ENCODE measurements around the gene PLIN5.
A peak's percentile ranks its signal among the peaks of the same experiment; 100 is the strongest.

PLIN5 gene

DNA sequence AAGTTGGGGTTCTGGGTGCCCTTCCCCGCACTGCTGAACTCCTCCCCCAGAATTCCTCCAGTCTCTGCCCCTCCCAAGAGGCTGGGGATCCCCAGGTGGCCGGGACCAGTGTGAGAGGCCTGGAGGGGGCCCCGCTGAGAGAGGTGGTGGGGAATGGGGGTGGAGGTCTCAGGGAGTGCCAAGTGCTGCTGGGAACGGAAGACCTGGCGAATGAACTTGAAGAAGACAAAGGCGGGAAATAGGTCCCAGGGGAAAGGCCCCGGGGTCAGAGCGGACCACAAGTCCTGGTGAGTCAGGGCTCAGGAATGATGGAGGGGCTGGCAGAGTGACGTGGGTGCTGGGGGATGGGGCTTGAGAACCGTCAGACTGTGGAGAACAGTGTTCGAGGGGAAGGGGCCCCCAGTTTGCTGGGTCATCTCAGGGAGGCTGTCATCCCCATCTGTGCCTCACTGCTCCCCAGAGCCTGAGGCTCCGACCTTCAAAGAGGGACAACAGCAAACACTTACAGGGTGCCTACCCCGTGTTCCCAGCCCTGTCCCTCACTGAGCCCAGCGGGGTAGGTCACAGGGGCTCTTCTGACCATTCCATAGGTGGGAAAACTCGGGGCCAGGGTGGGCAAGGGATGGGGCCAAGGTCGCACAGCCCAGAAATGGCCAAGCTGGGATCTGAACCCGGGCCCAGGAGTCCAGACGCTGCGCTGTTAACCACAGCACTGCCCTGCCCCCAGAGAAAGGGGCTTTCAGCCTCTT, 40.4 kb upstream of the PLIN5 start:
- TF ChIP-seq, protein P1, sequence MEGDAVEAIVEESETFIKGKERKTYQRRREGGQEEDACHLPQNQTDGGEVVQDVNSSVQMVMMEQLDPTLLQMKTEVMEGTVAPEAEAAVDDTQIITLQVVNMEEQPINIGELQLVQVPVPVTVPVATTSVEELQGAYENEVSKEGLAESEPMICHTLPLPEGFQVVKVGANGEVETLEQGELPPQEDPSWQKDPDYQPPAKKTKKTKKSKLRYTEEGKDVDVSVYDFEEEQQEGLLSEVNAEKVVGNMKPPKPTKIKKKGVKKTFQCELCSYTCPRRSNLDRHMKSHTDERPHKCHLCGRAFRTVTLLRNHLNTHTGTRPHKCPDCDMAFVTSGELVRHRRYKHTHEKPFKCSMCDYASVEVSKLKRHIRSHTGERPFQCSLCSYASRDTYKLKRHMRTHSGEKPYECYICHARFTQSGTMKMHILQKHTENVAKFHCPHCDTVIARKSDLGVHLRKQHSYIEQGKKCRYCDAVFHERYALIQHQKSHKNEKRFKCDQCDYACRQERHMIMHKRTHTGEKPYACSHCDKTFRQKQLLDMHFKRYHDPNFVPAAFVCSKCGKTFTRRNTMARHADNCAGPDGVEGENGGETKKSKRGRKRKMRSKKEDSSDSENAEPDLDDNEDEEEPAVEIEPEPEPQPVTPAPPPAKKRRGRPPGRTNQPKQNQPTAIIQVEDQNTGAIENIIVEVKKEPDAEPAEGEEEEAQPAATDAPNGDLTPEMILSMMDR (IDR thresholded peaks at IDR 0.05; ENCODE audit: control insufficient read depth, insufficient read depth, low read depth, low read length, missing control alignments), result no peak
- DNase-seq (ENCODE audit: low read depth), result peak; percentile 76
- H3K4me3 ChIP-seq (ENCODE audit: control insufficient read depth, low read depth, low read length), result no peak overlapping the region; the same call in 1 of the 2 replicates

DNA sequence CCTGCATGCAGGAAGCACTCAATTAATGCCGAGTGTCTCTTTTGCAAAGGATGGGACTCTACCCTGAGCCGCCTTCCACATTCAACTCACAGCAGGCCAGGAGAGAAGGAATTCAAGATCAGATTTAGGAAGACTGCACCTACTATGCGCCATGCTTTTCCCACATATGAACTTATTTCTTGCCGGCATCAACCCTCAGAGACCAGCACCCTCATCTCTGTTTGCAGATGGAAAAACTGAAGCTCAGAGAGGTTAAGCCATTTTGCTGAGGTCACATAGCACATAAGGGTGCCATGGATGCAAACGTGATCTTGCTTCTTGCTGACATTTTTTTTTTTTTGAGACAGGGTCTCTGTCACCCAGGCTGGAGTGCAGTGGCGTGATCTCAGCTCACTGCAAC, 38.7 kb upstream of the PLIN5 start:
- TF ChIP-seq, protein P1 (IDR thresholded peaks at IDR 0.05; ENCODE audit: control insufficient read depth, insufficient read depth, low read depth, low read length, missing control alignments), result no peak
- no peak overlapping the region for H3K4me3 ChIP-seq (ENCODE audit: control insufficient read depth, low read depth, low read length)
- DNase-seq (ENCODE audit: low read depth), result no peak

DNA sequence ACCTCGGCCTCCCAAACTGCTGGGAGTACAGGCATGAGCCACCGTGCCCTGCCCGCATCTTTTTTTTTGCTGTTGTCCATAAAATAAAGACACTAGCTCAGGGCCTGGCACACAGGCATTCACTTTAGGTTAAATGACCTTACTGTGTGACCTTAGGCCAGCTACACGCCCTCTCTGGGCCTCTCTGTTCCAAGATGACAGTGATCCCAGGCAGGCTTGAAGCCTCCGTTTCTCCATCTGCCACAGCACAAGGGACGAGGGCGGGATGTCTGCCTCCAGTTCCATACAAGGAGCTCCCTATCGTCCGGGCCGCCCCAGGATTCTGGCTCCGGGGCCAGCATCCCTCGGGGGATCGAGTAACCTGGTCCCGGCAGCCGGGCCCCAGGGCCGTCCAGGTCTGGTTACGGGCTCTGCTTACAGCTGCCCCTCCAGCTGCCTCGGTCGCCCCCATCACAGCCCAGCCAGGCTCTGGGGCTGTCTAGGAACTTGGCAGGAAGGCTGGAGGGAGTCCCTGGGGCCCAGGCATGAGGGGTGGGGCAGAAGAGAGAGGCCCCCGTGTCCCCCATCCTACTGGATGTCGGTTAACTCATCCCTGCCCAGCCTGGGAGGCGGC, 36.4 kb upstream of the PLIN5 start:
- no peak for DNase-seq (ENCODE audit: low read depth)
- no peak overlapping the region for H3K4me3 ChIP-seq (ENCODE audit: control insufficient read depth, low read depth, low read length)
- TF ChIP-seq, protein P1 (IDR thresholded peaks at IDR 0.05; ENCODE audit: control insufficient read depth, insufficient read depth, low read depth, low read length, missing control alignments), result no peak

DNA sequence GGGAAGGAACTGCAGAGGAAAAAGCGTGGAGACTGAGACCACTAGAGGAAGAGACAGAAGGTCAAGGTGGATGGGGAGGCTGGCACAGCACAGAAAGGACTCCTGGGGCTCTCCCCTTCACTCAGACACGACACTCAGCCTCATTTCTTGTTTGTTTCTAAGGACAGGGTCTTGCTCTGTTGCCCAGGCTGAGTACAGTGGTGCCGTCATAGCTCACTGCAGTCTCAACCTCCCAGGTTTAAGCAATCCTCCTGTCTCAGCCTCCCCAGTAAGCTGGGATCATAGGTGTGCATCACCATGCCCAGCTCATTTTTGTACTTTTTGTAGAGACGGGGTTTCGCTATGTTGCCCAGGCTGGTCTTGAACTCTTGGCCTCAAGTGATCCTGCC, 35.9 kb upstream of the PLIN5 start:
- DNase-seq (ENCODE audit: low read depth), result no peak
- TF ChIP-seq, protein P1 (IDR thresholded peaks at IDR 0.05; ENCODE audit: control insufficient read depth, insufficient read depth, low read depth, low read length, missing control alignments), result no peak
- no peak overlapping the region for H3K4me3 ChIP-seq (ENCODE audit: control insufficient read depth, low read depth, low read length)

DNA sequence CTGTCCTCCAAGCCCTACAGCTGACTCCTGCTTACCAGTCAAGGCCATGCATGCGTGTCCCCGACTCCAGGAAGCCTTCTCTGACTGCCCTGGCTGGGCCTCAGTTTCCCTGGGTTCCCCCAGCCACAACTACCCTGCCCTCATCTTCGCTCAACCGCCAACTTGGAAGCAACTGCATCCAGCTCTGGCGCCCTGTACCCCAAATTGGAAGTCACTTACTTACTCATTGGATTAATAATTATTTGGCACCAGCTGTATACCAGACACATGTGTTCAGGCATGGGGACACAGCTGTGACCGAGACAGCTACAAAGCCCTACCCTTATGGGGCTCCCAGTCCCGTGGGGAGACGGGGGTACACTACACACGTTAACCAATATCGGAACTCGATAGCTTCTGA, 35.4 kb upstream of the PLIN5 start:
- TF ChIP-seq, protein P1 (IDR thresholded peaks at IDR 0.05; ENCODE audit: control insufficient read depth, insufficient read depth, low read depth, low read length, missing control alignments), result no peak
- no peak overlapping the region for H3K4me3 ChIP-seq (ENCODE audit: control insufficient read depth, low read depth, low read length)
- no peak for DNase-seq (ENCODE audit: low read depth)

DNA sequence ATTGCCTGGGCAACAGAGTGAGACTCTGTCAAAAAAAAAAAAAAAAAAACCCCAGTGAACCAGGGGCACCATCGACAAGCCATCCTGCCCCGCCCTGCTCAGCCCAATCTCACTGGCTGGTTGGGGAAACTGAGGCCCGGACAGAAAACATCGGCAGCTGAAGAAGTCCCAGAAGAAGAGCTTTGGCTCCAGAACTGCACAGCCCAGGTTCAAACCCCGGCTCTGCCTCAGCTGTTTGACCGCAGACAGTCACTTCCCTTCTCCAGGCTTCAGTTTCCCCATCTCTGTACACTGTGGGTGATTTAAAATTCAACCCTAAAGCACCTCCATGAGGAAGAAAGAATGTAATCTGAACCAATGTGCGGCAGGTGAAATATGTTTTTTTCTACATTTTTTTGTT, 33.9 kb upstream of the PLIN5 start:
- no peak overlapping the region for H3K4me3 ChIP-seq (ENCODE audit: control insufficient read depth, low read depth, low read length)
- TF ChIP-seq, protein P1 (IDR thresholded peaks at IDR 0.05; ENCODE audit: control insufficient read depth, insufficient read depth, low read depth, low read length, missing control alignments), result no peak
- DNase-seq (ENCODE audit: low read depth), result no peak

Data from AG09309 (cell line).